ENCODE results near the gene SHROOM3.

- no peak for TF ChIP-seq POLR2AphosphoS5 (IDR thresholded peaks at IDR 0.05; ENCODE audit: insufficient read depth, low read depth, low read length)
- TF ChIP-seq POLR2A (IDR thresholded peaks at IDR 0.05; ENCODE audit: low read depth, low read length): no peak
- TF ChIP-seq CTCF (IDR thresholded peaks at IDR 0.05; ENCODE audit: extremely low read depth in 1 of 2, insufficient read depth in 1 of 2, low read depth in 1 of 2, low read length in 2 of 2): no peak
- TF ChIP-seq EZH2 (IDR thresholded peaks at IDR 0.05; ENCODE audit: borderline replicate concordance, low read depth, low read length, severe bottlenecking): no peak
- TF ChIP-seq MAX (IDR thresholded peaks at IDR 0.05; ENCODE audit: insufficient read depth, insufficient read length): no peak
- no peak for TF ChIP-seq GATA2 (IDR thresholded peaks at IDR 0.05; ENCODE audit: insufficient read depth, insufficient read length, low read depth, low read length)
- TF ChIP-seq JUN (IDR thresholded peaks at IDR 0.05; ENCODE audit: borderline replicate concordance, insufficient read depth, insufficient read length, low read depth): no peak
- TF ChIP-seq MYC (IDR thresholded peaks at IDR 0.05; ENCODE audit: low read depth, low read length): no peak
These were observed 147.2 kb downstream of the SHROOM3 start for GRCh38 chr4:76582074-76582816.

Data from endothelial cell of umbilical vein (primary cell).